ENCODE results near the gene SLC4A11.
"Not testable (repeated sequence)": the region's sequence is repeated elsewhere in the genome, so short reads cannot be mapped to it uniquely, and the experiment has no call there.

Gene SLC4A11

DNA sequence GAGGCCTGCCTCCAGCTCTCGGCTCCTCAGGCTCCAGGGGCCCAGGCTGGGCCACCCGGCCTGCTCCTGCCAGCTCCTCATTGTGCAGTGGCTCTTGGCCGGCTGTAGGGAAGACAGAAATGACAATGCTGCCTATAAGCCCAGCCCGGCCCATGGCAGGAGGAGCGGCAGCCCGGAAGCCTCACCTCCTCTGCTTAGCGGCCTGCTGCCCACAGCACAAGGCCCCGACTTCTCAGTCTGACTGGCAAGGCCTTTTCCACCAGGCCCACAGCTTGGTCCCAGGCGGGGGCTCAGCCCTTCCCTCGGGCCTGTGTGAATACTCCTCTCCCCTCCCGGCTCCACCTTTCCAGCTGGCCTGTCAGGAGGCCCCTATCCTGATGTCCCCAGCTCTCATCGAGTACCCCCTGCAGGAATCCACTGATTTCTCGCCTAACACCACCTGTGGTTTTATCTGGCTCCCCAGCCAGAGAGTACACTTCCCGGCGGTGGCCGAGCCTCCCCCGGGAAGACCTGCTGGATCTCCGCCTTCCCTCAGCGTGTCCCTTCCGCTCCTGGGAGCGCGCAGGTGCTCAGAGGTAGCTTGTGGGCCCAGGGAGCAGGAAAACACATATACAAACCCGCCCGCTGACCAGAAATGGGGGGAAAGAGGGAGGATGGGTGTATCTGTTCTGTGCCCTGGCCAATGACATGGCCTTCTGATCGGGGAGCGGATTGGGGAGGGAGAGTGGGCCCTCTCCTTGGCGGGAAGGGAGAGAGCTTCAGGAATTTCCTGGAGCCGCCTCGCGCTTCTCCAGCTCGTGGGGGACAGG, 35.5 kb downstream of the SLC4A11 start:
- Mint-ChIP-seq H3K27me3 (no peaks in the 10 kb centered on the region), H3K4me1 (peaks cover 44% of the 10 kb centered on the region), H3K4me3 (peak overlapping the region; percentile 99 to 100), H3K9me3 (no peaks in the 10 kb centered on the region), H3K27ac (peak overlapping the region; percentile 99)
- ATAC-seq (peak; percentile 70), DNase-seq (peak; percentile 21 to 65)

DNA sequence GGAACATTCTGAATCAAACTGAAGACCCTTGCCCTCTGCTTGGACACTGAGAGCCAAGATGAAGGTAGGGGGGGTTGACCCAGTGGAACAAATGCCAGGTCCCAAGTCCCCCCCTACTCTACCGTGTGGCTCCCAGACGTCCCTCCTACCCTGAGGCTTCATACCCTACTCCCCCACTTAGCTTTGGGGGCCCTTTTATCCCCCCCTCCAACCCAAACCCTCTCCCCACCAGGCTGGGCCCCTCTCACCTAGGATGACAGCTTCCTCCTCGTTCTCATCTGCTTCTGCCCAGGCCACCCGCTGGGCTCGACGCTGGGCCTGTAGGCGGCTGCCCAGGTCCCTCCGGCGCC, 36.0 kb downstream of the SLC4A11 start:
- peak overlapping the region; percentile 99 to 100 for H3K4me3 Mint-ChIP-seq
- no peaks in the 10 kb centered on the region for H3K27me3 Mint-ChIP-seq
- peak overlapping the region; percentile 99 for H3K27ac Mint-ChIP-seq
- H3K4me1 Mint-ChIP-seq = peaks cover 38% of the 10 kb centered on the region
- DNase-seq (no peak), ATAC-seq (no peak)
- H3K9me3 Mint-ChIP-seq = no peaks in the 10 kb centered on the region

DNA sequence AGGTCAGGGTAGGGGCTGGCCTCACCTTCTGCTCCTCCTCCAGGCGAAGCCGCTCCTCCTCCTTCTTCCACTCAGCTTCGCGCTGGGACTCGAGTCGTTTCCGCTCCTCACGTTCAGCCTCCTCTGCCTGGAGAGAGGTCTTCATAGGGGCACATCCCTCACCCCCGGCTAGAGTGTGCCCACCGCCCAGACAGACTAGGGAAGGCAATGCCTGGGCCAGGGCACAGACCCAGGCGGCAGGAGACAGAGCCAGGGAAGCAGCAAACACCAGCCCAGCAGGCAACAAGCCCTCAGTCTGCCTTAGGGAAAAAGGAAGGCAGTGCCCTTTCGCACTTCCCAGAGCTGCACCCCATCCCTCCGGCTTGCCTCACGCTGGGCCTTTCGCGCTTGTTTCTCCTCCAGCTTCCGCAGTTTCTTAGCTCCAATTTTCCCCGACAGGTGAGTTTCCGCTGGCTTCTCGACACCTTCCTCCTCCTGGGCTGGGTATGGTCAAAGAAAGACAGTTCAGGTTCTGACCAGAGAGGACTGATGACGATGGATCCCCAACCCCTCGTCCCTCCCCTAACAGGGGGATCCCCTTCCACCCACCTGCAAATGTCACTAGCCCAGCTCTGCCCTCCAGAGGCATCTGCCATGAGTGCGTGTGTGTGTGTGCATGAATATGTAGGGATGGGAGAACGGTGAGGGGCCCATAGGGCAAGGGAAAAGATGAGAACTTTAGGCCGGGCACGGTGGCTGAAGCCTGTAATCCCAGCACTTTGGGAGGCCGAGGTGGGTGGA, 38.8 kb downstream of the SLC4A11 start:
- DNase-seq = no peak
- no peaks in the 10 kb centered on the region for H3K9me3 Mint-ChIP-seq
- H3K4me3 Mint-ChIP-seq = no peak overlapping the region
- ATAC-seq = no peak
- no peaks in the 10 kb centered on the region for H3K27me3 Mint-ChIP-seq
- peaks cover 44% of the 10 kb centered on the region for H3K4me1 Mint-ChIP-seq
- no peak overlapping the region for H3K27ac Mint-ChIP-seq

DNA sequence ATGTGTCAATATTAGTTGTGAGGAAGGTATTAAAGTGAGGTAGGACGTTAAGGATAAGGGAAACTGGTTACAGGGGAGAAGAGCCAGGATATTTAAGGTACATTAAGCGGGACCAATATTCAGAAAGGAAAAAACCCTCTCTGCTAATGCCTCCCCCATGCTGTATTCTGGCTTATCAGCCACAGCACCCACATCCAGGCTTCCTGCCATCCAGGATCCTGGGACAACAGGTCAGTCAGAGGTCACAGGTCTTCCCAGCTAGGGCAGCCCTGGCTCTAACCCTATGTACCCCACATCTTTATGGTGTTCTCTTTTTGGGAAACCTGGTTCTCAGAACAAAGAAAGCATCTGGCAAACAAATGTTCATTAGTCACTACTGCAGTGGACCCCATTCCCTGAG, 39.8 kb downstream of the SLC4A11 start:
- no peaks in the 10 kb centered on the region for H3K9me3 Mint-ChIP-seq
- H3K4me1 Mint-ChIP-seq = peaks cover 46% of the 10 kb centered on the region
- H3K27ac Mint-ChIP-seq = peak overlapping the region in 1 of 2 donors; percentile 81
- ATAC-seq = no peak
- no peak for DNase-seq
- no peak overlapping the region for H3K4me3 Mint-ChIP-seq
- no peaks in the 10 kb centered on the region for H3K27me3 Mint-ChIP-seq

DNA sequence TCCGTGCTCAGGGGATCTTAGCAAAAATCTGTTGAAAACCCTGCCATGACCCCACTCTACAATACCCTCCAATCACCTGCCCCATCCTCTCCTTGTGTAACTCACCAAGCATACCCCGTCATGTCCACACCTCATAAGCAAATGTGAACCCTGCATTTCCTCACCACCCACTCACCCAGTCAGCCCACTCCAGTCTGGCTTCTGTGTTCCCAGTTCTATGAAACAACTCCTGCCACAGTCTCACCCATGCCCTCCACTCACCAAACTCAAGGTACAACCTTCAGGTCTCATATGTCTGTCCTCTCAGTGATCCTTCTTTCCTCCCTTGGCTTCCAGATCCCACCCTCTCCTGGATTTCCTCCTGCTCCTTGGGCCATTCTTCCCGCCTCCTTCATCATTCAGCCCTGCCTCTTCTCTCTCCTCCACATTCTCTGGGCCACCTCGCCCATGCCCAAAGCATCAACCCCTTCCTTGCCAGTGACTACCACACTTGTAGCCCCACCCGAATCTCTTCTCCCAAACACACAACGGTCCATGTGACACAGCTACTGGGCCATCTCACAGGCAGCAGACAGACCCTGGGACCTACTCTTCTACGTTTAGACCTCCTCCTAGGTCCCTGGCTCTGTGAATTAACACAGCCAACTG, 43.3 kb downstream of the SLC4A11 start:
- ATAC-seq (no peak), DNase-seq (no peak)
- Mint-ChIP-seq H3K9me3 (no peaks in the 10 kb centered on the region), H3K4me1 (peaks cover 29% of the 10 kb centered on the region), H3K27ac (peak overlapping the region; percentile 41 to 74), H3K4me3 (no peak overlapping the region), H3K27me3 (no peaks in the 10 kb centered on the region)

DNA sequence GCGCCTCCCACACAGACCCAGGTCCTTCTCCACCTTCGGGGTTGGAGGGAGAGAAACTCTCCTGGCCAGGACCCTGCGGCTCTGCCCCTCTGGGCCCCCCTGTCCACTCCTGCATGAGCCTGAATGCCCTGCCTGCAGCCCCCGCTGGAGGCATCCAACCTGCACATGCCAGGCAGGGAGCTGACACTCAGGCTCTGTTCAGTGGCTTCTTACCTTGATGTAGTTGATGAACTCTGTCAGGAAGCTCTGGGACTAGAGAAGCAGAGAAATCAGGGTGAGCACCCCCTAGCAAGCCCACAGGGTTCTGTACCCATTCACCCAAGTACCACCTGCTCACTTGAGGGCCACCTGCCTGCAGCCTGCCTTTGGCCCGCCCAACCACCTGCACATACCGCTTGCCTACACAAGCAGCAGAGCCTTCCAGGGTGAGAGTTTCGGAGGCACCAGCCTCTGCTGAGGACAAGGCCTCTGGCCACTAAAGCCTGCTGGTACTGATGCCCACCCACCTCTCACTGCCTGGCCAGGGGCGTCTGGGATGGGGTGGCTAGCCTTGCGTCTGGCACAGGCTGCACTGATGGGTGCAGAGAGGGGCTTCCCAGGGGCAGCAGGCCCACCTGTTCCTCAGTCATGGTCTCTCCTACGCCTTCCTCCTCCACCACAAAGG, 44.2 kb downstream of the SLC4A11 start:
- Mint-ChIP-seq H3K9me3 (no peaks in the 10 kb centered on the region), H3K27me3 (no peaks in the 10 kb centered on the region), H3K4me3 (no peak overlapping the region), H3K4me1 (peaks cover 28% of the 10 kb centered on the region), H3K27ac (peak overlapping the region in 1 of 2 donors; percentile 68)
- ATAC-seq = no peak
- no peak for DNase-seq

DNA sequence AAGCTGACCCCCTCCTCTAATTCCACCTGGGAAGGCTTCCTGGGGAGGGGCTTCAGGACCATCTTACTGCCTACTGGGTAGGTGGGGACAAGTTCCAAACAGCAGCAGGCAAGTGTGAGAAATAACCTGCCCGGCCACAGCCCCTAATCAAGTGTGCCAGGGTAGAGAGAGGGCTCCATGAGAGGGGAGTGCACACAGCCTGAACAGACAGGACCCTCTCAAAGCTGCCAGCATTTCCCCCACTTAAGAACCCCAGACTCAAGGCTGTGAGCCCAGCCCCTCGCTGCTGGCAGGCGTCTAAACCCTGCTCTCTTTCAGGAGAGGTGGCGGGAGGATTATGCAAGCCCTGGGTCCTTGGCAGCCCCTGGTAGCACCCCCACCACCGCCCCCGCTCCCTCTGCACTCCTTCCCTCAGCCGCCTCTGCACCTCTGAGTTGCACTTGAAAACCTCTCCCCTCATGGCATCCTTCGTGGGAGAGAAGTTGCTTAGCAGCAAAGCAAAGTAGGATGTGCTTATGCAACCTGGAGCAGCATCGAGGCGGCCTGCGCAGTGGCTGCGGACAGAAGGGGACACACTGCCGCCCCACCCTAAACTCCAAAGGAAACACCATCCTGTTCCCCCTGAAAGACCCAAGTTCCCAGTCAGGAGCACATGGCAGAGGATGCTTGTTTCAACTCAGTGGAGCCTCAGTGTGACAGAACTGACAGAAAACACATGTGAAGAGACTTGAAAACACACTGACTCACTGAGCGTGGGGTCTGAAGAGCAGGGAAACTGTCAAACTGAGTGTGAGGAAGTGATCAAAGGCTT, 45.0 kb downstream of the SLC4A11 start:
- ATAC-seq (no peak), DNase-seq (no peak)
- Mint-ChIP-seq H3K27ac (no peak overlapping the region), H3K4me3 (no peak overlapping the region), H3K27me3 (no peaks in the 10 kb centered on the region), H3K9me3 (no peaks in the 10 kb centered on the region), H3K4me1 (peaks cover 28% of the 10 kb centered on the region)

GRCh38 chr20:3192226-3193015, 46.6 kb downstream of the SLC4A11 start:
- H3K27ac Mint-ChIP-seq = peak overlapping the region in 1 of 2 donors; percentile 38
- ATAC-seq (no peak), DNase-seq (no peak)

DNA sequence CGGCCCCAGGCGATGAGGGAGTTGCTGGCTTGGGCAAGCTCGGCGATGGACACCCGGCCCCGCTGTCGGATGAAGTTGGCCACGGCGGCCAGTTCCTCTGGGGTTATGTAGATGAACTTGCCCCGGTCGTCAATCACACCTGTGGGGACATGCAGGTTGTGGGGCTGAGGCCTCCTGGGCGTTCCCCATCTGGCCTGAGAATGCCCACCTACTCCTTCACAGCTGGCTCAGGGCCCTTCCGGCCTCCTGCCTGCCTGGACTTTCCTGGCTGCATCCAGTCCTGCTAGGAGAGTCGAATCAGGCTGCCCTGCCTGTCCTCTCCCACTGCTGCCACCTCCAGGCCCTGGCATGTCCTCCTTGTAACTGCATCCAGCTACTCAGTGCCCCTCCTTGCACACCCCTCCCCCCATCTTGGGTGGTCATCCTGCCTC, 48.3 kb downstream of the SLC4A11 start:
- no peak overlapping the region for H3K4me3 Mint-ChIP-seq
- no peaks in the 10 kb centered on the region for H3K9me3 Mint-ChIP-seq
- ATAC-seq = no peak
- H3K27me3 Mint-ChIP-seq = no peaks in the 10 kb centered on the region
- H3K27ac Mint-ChIP-seq = no peak overlapping the region
- DNase-seq = no peak
- peaks cover 21% of the 10 kb centered on the region for H3K4me1 Mint-ChIP-seq

More at GRCh38 chr20:3192226-3193015, 46.6 kb downstream of the SLC4A11 start:
- no peak overlapping the region for H3K4me3 Mint-ChIP-seq
- peaks cover 28% of the 10 kb centered on the region for H3K4me1 Mint-ChIP-seq
- H3K9me3 Mint-ChIP-seq = no peaks in the 10 kb centered on the region
- H3K27me3 Mint-ChIP-seq = no peaks in the 10 kb centered on the region

DNA sequence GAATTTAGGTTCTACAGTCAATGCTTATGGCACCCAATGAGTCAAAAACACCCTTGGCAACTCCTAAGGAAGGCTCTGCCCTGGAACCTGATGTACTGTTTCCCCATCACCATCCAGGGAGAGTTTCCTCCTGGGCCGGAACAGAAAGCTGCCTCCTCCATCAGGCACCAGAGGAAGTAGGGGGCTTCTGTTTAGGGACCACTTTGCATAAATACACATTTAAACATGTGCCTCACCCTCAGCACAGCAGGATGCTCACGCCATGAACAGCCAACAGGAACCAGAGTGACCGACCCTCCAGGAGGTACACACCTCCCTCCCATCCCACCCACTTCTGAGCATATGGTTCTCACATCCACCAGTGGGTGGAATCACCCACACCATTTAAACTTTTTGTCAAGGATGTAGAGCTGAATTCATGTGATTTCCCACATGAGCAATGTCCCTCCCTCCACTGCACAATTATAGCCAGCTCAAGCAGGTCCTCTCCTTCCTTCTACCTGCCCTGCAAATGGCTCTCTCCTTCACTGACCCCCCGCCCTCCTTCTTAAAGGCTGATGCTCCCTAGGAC, 49.3 kb downstream of the SLC4A11 start:
- Mint-ChIP-seq H3K27ac (peak overlapping the region; percentile 1), H3K4me1 (peaks cover 11% of the 10 kb centered on the region), H3K4me3 (no peak overlapping the region), H3K9me3 (no peaks in the 10 kb centered on the region), H3K27me3 (no peaks in the 10 kb centered on the region)
- ATAC-seq (no peak), DNase-seq (no peak)

GRCh38 chr20:3188823-3189413, 50.1 kb downstream of the SLC4A11 start:
- no peak for DNase-seq
- no peak for ATAC-seq
- peak overlapping the region in 1 of 2 donors; percentile 17 for H3K27ac Mint-ChIP-seq
- H3K9me3 Mint-ChIP-seq = no peaks in the 10 kb centered on the region
- no peaks in the 10 kb centered on the region for H3K27me3 Mint-ChIP-seq
- peaks cover 5% of the 10 kb centered on the region for H3K4me1 Mint-ChIP-seq
- no peak overlapping the region for H3K4me3 Mint-ChIP-seq

GRCh38 chr20:3187861-3188260, 51.1 kb downstream of the SLC4A11 start:
- H3K9me3 Mint-ChIP-seq, H3K4me1 Mint-ChIP-seq, ATAC-seq, DNase-seq, H3K27me3 Mint-ChIP-seq, H3K4me3 Mint-ChIP-seq: not testable (repeated sequence)
- peak overlapping the region in 1 of 2 donors; percentile 28 for H3K27ac Mint-ChIP-seq

DNA sequence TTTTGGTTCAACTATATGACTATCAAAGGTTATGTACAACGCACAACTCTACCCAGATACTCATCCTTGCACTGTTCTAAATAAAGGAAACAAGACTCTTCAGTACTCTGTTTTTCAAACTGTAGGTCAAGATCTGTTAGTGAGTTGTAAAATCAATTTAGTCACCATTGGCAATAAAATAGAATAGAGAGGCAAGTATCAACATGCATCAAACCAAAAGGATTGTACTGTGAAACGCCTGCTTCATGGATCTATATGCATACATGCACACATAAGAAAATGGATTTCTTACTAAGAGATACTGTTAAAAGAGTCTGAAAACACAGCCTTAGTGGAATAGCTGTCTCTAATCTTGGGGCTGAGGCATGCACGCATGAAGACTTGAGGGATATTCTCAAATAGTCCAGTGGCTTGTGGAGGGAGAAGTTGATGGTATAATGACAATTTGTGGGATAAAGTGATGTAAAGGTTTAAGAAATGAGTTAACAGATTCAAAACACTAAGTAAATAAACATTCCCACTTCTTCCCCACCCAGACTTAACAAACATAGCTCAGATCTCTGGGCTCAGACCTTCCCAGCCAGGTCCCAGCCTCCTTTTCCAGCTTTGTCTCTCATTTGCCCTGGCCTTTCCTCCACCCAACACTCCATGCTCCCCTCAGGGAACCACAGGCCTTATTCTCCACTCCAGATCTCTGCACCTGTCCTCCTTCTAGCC, 54.9 kb downstream of the SLC4A11 start:
- no peak for ATAC-seq
- no peaks in the 10 kb centered on the region for H3K9me3 Mint-ChIP-seq

More for the DNA sequence above, 54.9 kb downstream of the SLC4A11 start:
- Mint-ChIP-seq H3K27me3 (no peaks in the 10 kb centered on the region), H3K27ac (no peak overlapping the region), H3K4me3 (no peak overlapping the region), H3K4me1 (no peaks in the 10 kb centered on the region)
- no peak for DNase-seq

All from stimulated activated naive CD8-positive, alpha-beta T cell treated with anti-CD3 and anti-CD28 coated beads, Interleukin-15, amount 100 ng/mL, for 72 hours (primary cell).